PC-3 (cell line): ENCODE measurements around the gene HRG. TPM values are rescaled to one million over a fixed set of nuclear protein-coding genes. Genes with fewer than 3 reads are reported as not detected.

Experiments
- ATAC-seq: fragments of 200-7000 bp; cut with Tn5 transposase; 2 replicates; pipeline ENCODE4 v1.9.1; 2020; ENCODE audit warnings: mild to moderate bottlenecking, moderate library complexity
- BruUV-seq: library from RNA; stranded (reverse); fragments of 400-500 nt; replicated peaks from 2 replicates; lab custom pipeline; 2021; lab: Mats Ljungman, UMichigan
- CTCF ChIA-PET: fragments of 300-600 bp; sonication (Branson Sonifier 250); formaldehyde crosslinking; loops from one replicate; lab custom pipeline; 2022; ENCODE audit warnings: antibody characterized with exemption; lab: Charles Lee
- POLR2A ChIA-PET: fragments of 300-600 bp; sonication (Branson Sonifier 250); formaldehyde crosslinking; loops from one replicate; lab custom pipeline; 2022; ENCODE audit warnings: antibody characterized with exemption; ENCODE audit not compliant: unreplicated experiment; lab: Charles Lee
- DNase-seq: peaks from one replicate; pipeline ENCODE4 v3.0.0-alpha.2; 2015
- H2AFZ ChIP-seq: fragments of 300-600 bp; sonication (generic); 2 replicates; pipeline ENCODE4 v1.6.0; 2016; ENCODE audit warnings: antibody characterized with exemption, low read length
- H3F3A ChIP-seq: fragments of 300-600 bp; sonication (generic); one replicate; pipeline ENCODE4 v1.6.0; 2017; ENCODE audit warnings: antibody characterized with exemption, low read length, control low read depth, mild to moderate bottlenecking; ENCODE audit not compliant: unreplicated experiment
- H3K27ac ChIP-seq: fragments of 300-600 bp; sonication (generic); 2 replicates; pipeline ENCODE4 v1.5.1; 2016; ENCODE audit warnings: mild to moderate bottlenecking, low read length
- H3K27me3 ChIP-seq: fragments of 300-600 bp; sonication (generic); 2 replicates; pipeline ENCODE4 v1.6.1; 2016; ENCODE audit warnings: low read length, mixed read lengths
- H3K36me3 ChIP-seq: fragments of 300-600 bp; sonication (generic); 2 replicates; pipeline ENCODE4 v1.6.1; 2016; ENCODE audit warnings: low read depth, mixed run types, low read length, mixed read lengths
- H3K4me1 ChIP-seq: fragments of 300-600 bp; sonication (generic); 2 replicates; pipeline ENCODE4 v1.5.1; 2016; ENCODE audit warnings: low read length; ENCODE audit not compliant: insufficient read depth
- H3K4me2 ChIP-seq: fragments of 300-600 bp; sonication (generic); 2 replicates; pipeline ENCODE4 v1.6.0; 2016; ENCODE audit warnings: low read length
- H3K4me3 ChIP-seq: fragments of 300-600 bp; sonication (generic); 2 replicates; pipeline ENCODE4 v1.5.1; 2016; ENCODE audit warnings: mild to moderate bottlenecking, low read length, mixed read lengths
- H3K79me2 ChIP-seq: fragments of 300-600 bp; sonication (generic); 2 replicates; pipeline ENCODE4 v1.6.1; 2017; ENCODE audit warnings: low read length, mixed read lengths
- H3K9ac ChIP-seq: fragments of 300-600 bp; sonication (generic); 2 replicates; pipeline ENCODE4 v1.6.0; 2016; ENCODE audit warnings: mild to moderate bottlenecking, low read length
- H3K9me2 ChIP-seq: fragments of 300-600 bp; sonication (generic); replicated peaks from 2 replicates; pipeline ENCODE4 v1.6.1; 2016; ENCODE audit warnings: mixed run types, low read length, mixed read lengths
- H3K9me3 ChIP-seq: fragments of 300-600 bp; sonication (generic); 2 replicates; pipeline ENCODE4 v1.6.1; 2016; ENCODE audit warnings: low read length, mixed read lengths
- H4K20me1 ChIP-seq: fragments of 300-600 bp; sonication (generic); 2 replicates; pipeline ENCODE4 v1.6.1; 2016; ENCODE audit warnings: low read length, mixed read lengths
- CTCF ChIP-seq: fragments of 300-600 bp; sonication (generic); conservative IDR thresholded peaks from 2 replicates; pipeline ENCODE4 v1.5.1; 2017; ENCODE audit warnings: antibody characterized with exemption, low read depth, mild to moderate bottlenecking, low read length
- EZH2 ChIP-seq: fragments of 300-600 bp; sonication (generic); IDR thresholded peaks from one replicate; pipeline ENCODE4 v1.6.1; 2017; ENCODE audit warnings: antibody characterized with exemption, mild to moderate bottlenecking, low read length; ENCODE audit not compliant: unreplicated experiment
- EZH2phosphoT487 ChIP-seq: fragments of 300-600 bp; sonication (generic); IDR thresholded peaks from 2 replicates; pipeline ENCODE4 v1.6.1; 2018; ENCODE audit warnings: mild to moderate bottlenecking, antibody characterized with exemption, low read length, borderline replicate concordance
- intact Hi-C: fragments of 100-400 bp; cut with micrococcal nuclease; formaldehyde crosslinking; loops from 2 replicates; pipeline ENCODE4 v1.9.0; 2023
- total RNA-seq: library from RNA; depleted of rRNA; stranded (reverse); fragments of >200 nt; gene quantifications from 2 replicates; pipeline ENCODE4 v1.2.3, GENCODE V29; 2014

Gene HRG
- total RNA-seq, 1 experiment from 2014 or later, result not detected

- Histone ChIP-seq H3K4me3 (no peak overlapping the region), H3K36me3 (no peaks in the 10 kb centered on the region), H3K79me2 (no peaks in the 10 kb centered on the region), H3K9me3 (no peaks in the 10 kb centered on the region), H2AFZ (no peak overlapping the region), H4K20me1 (no peaks in the 10 kb centered on the region), H3F3A (no peaks in the 10 kb centered on the region), H3K27ac (no peak overlapping the region), H3K4me1 (no peaks in the 10 kb centered on the region), H3K9me2 (no peaks in the 10 kb centered on the region), H3K4me2 (no peak overlapping the region), H3K9ac (no peak overlapping the region), H3K27me3 (no peaks in the 10 kb centered on the region)
- DNase-seq (no peak), ATAC-seq (peak; percentile 64)
- POLR2A ChIA-PET, result no interaction called here
- BruUV-seq, result no TSS peak
- CTCF ChIA-PET, result no interaction called here
- TF ChIP-seq EZH2phosphoT487, result no peak
- TF ChIP-seq CTCF, result no peak
- TF ChIP-seq EZH2, result no peak
- intact Hi-C loops, result no loop called here
Measured at GRCh38 chr3:186635532-186635931, 30.3 kb upstream of the HRG start.

GRCh38 chr3:186636536-186636935 is 29.3 kb upstream of the HRG start:
- no peak overlapping the region for H3K9ac ChIP-seq
- intact Hi-C loops, result no loop called here
- DNase-seq (no peak), ATAC-seq (no peak)
- H3K9me2 ChIP-seq, result no peaks in the 10 kb centered on the region
- no peaks in the 10 kb centered on the region for H3K4me1 ChIP-seq
- no peak overlapping the region for H3K4me3 ChIP-seq
- no peak overlapping the region for H3K27ac ChIP-seq
- no peak overlapping the region for H3K4me2 ChIP-seq
- no peaks in the 10 kb centered on the region for H3F3A ChIP-seq
- H3K9me3 ChIP-seq, result no peaks in the 10 kb centered on the region
- POLR2A ChIA-PET, result no interaction called here
- no TSS peak for BruUV-seq
- H4K20me1 ChIP-seq, result no peaks in the 10 kb centered on the region
- TF ChIP-seq CTCF, result no peak
- H3K36me3 ChIP-seq, result no peaks in the 10 kb centered on the region
- H3K79me2 ChIP-seq, result no peaks in the 10 kb centered on the region
- H2AFZ ChIP-seq, result no peak overlapping the region
- no peaks in the 10 kb centered on the region for H3K27me3 ChIP-seq
- CTCF ChIA-PET, result no interaction called here

- POLR2A ChIA-PET, result no interaction called here
- no peaks in the 10 kb centered on the region for H3K27me3 ChIP-seq
- intact Hi-C loops, result no loop called here
- H3K4me2 ChIP-seq, result no peak overlapping the region
- no peak overlapping the region for H3K9ac ChIP-seq
- ATAC-seq (no peak), DNase-seq (no peak)
- H2AFZ ChIP-seq, result no peak overlapping the region
- no peaks in the 10 kb centered on the region for H3K4me1 ChIP-seq
- no peaks in the 10 kb centered on the region for H4K20me1 ChIP-seq
- no peaks in the 10 kb centered on the region for H3K36me3 ChIP-seq
- H3K27ac ChIP-seq, result no peak overlapping the region
- H3K9me2 ChIP-seq, result no peaks in the 10 kb centered on the region
- no peak overlapping the region for H3K4me3 ChIP-seq
- no peaks in the 10 kb centered on the region for H3K79me2 ChIP-seq
- H3F3A ChIP-seq, result no peaks in the 10 kb centered on the region
- CTCF ChIA-PET, result no interaction called here
- no peak for TF ChIP-seq EZH2
- no peak for TF ChIP-seq CTCF
- no peak for TF ChIP-seq EZH2phosphoT487
- no peaks in the 10 kb centered on the region for H3K9me3 ChIP-seq
- no TSS peak for BruUV-seq
Measured at GRCh38 chr3:186637686-186638085, 28.1 kb upstream of the HRG start.
